IMR-90 (cell line): ENCODE results near the gene AFAP1L1. TPM values are rescaled to one million over a fixed set of nuclear protein-coding genes. Genes with fewer than 3 reads are reported as not detected.

Source experiments
- ATAC-seq: fragments of 200-7000 bp; cut with Tn5 transposase; 2 replicates; pipeline ENCODE4 v1.9.1; 2020; ENCODE audit warnings: low read depth, mild to moderate bottlenecking, moderate library complexity
- BruUV-seq: library from RNA; stranded (reverse); fragments of 400-500 nt; replicated peaks from 2 replicates; lab custom pipeline; 2021; lab: Mats Ljungman, UMichigan
- CTCF ChIA-PET: fragments of 300-600 bp; formaldehyde crosslinking; extraction: SDS; loops from one replicate; lab custom pipeline; 2021; ENCODE audit warnings: antibody characterized with exemption; lab: Yijun Ruan, JAX
- POLR2A ChIA-PET: fragments of 300-600 bp; sonication (Branson Sonifier 250); formaldehyde crosslinking; loops from one replicate; lab custom pipeline; 2022; ENCODE audit warnings: antibody characterized with exemption; ENCODE audit not compliant: unreplicated experiment; lab: Charles Lee
- DNase-seq: peaks from one replicate; pipeline ENCODE4 v3.0.0; 2013
- H2AFZ ChIP-seq: replicated peaks from 2 replicates; pipeline ENCODE3; 2013; ENCODE audit warnings: low read length, mild to moderate bottlenecking; ENCODE audit not compliant: poor library complexity
- H2AK5ac ChIP-seq: 2 replicates; pipeline ENCODE4 v1.6.1; 2013; ENCODE audit warnings: low read depth, low read length, inconsistent platforms
- H2AK9ac ChIP-seq: replicated peaks from 2 replicates; pipeline ENCODE3; 2013; ENCODE audit warnings: mild to moderate bottlenecking, low read depth, low read length, moderate library complexity; ENCODE audit not compliant: poor library complexity
- H2BK120ac ChIP-seq: 2 replicates; pipeline ENCODE4 v1.6.1; 2013; ENCODE audit warnings: low read depth, low read length, inconsistent platforms
- H2BK15ac ChIP-seq: 3 replicates; pipeline ENCODE4 v1.6.1; 2013; ENCODE audit warnings: low read depth, low read length, inconsistent platforms
- H2BK20ac ChIP-seq: 2 replicates; pipeline ENCODE4 v1.6.1; 2013; ENCODE audit warnings: low read depth, mild to moderate bottlenecking, inconsistent platforms, low read length, moderate library complexity
- H2BK5ac ChIP-seq: 2 replicates; pipeline ENCODE4 v1.6.1; 2013; ENCODE audit warnings: mild to moderate bottlenecking, low read depth, low read length, inconsistent platforms; ENCODE audit not compliant: poor library complexity, severe bottlenecking
- H3K14ac ChIP-seq: replicated peaks from 2 replicates; pipeline ENCODE4 v1.6.1; 2013; ENCODE audit warnings: low read depth, low read length, inconsistent platforms
- H3K18ac ChIP-seq: 2 replicates; pipeline ENCODE4 v1.6.1; 2013; ENCODE audit warnings: low read depth, low read length, control low read depth
- H3K23ac ChIP-seq: 2 replicates; pipeline ENCODE4 v1.6.1; 2013; ENCODE audit warnings: low read depth, low read length, inconsistent platforms
- H3K27ac ChIP-seq: 2 replicates; pipeline ENCODE4 v1.5.1; 2013; ENCODE audit warnings: mild to moderate bottlenecking, control low read depth, low read length; ENCODE audit not compliant: insufficient read depth
- H3K27me3 ChIP-seq: 2 replicates; pipeline ENCODE4 v1.6.1; 2013; ENCODE audit warnings: low read length; ENCODE audit not compliant: control insufficient read depth, insufficient read depth
- H3K36me3 ChIP-seq: 2 replicates; pipeline ENCODE4 v1.6.1; 2013; ENCODE audit warnings: low read length, mixed read lengths; ENCODE audit not compliant: control insufficient read depth, insufficient read depth
- H3K4ac ChIP-seq: 2 replicates; pipeline ENCODE4 v1.6.1; 2013; ENCODE audit warnings: low read depth, low read length, inconsistent platforms
- H3K4me1 ChIP-seq: 2 replicates; pipeline ENCODE4 v1.6.1; 2013; ENCODE audit warnings: low read length, mixed read lengths; ENCODE audit not compliant: control insufficient read depth, insufficient read depth
- H3K4me2 ChIP-seq: 2 replicates; pipeline ENCODE4 v1.6.1; 2013; ENCODE audit warnings: low read depth, mild to moderate bottlenecking, control low read depth, low read length, moderate library complexity
- H3K4me3 ChIP-seq: 2 replicates; pipeline ENCODE4 v1.5.1; 2013; ENCODE audit warnings: low read depth, mild to moderate bottlenecking, control low read depth, low read length, moderate library complexity; ENCODE audit not compliant: insufficient read depth
- H3K56ac ChIP-seq: 2 replicates; pipeline ENCODE4 v1.6.1; 2013; ENCODE audit warnings: low read length, inconsistent platforms; ENCODE audit not compliant: insufficient read depth; ENCODE audit errors: extremely low read depth
- H3K79me1 ChIP-seq, 2 experiments: 2 replicates each; pipeline ENCODE4 v1.6.1; 2013; ENCODE audit warnings: low read length in 2 of 2, inconsistent platforms in 1 of 2, low read depth in 1 of 2
- H3K9ac ChIP-seq: 2 replicates; pipeline ENCODE4 v1.6.1; 2013; ENCODE audit warnings: low read depth, low read length, control low read depth
- H3K9me1 ChIP-seq: 2 replicates; pipeline ENCODE4 v1.6.1; 2013; ENCODE audit warnings: low read length, inconsistent platforms; ENCODE audit not compliant: insufficient read depth
- H3K9me3 ChIP-seq: 2 replicates; pipeline ENCODE4 v1.6.1; 2013; ENCODE audit warnings: low read length; ENCODE audit not compliant: control insufficient read depth, insufficient read depth
- H4K20me1 ChIP-seq: 2 replicates; pipeline ENCODE4 v1.6.1; 2013; ENCODE audit warnings: low read length, inconsistent platforms; ENCODE audit not compliant: insufficient read depth
- H4K5ac ChIP-seq: 2 replicates; pipeline ENCODE4 v1.6.1; 2013; ENCODE audit warnings: mild to moderate bottlenecking, low read depth, low read length, control low read depth
- H4K8ac ChIP-seq, 2 experiments: 2 replicates each; pipeline ENCODE4 v1.6.1; 2013; ENCODE audit warnings: low read depth in 2 of 2, low read length in 2 of 2, control low read depth in 1 of 2, inconsistent platforms in 1 of 2
- H4K91ac ChIP-seq: 2 replicates; pipeline ENCODE4 v1.6.1; 2013; ENCODE audit warnings: low read depth, low read length, inconsistent platforms; ENCODE audit not compliant: insufficient read depth
- WGBS, 2 experiments: methylation state at CpG; one replicate each; pipeline versions ENCODE4 v1.1.5 to v1.1.7; 2013; ENCODE audit warnings: missing lambda C conversion rate in 2 of 2; ENCODE audit not compliant: insufficient read length in 1 of 2; ENCODE audit errors: extremely low coverage in 2 of 2; 5-methylcytosine and 5-hydroxymethylcytosine counted together
- dilution Hi-C: fragments of 300-500 bp; cut with HindIII; formaldehyde crosslinking; loops from one replicate; pipeline ENCODE4 v1.14.3; 2018; ENCODE audit warnings: low sequenced_read_pairs; ENCODE audit not compliant: unreplicated experiment
- in situ Hi-C: fragments of 300-500 bp; cut with MboI; formaldehyde crosslinking; loops from 3 replicates; pipeline ENCODE4 v1.14.3; 2019; ENCODE audit warnings: low sequenced_read_pairs, inconsistent platforms, mixed read lengths
- intact Hi-C: fragments of 100-400 bp; cut with micrococcal nuclease; formaldehyde crosslinking; loops from 2 replicates; pipeline ENCODE4 v1.10.0; 2022
- polyA plus RNA-seq, 3 experiments: library from polyadenylated mRNA; depleted of rRNA; stranded (reverse); fragments of >200 nt; gene quantifications; 2 replicates each; pipeline ENCODE4 v1.2.3, GENCODE V29; 2012; ENCODE audit warnings: low replicate concordance in 1 of 3
- total RNA-seq: library from RNA; depleted of rRNA; stranded (reverse); fragments of >200 nt; gene quantifications from 2 replicates; pipeline ENCODE4 v1.2.3, GENCODE V29; 2012
- TF ChIP-seq, protein P1 (sequence below): fragments of 150-350 bp; IDR thresholded peaks from 2 replicates; pipeline ENCODE4 v1.6.1; 2017; ENCODE audit warnings: mild to moderate bottlenecking, antibody characterized with exemption, low read length, low read depth

The AFAP1L1 gene
- total and polyA plus RNA-seq, 2 of the 4 experiments (the other 2 are of a cell fraction): 3.3 to 5.7 TPM

- Histone ChIP-seq H2AK9ac (no peak overlapping the region), H3K36me3 (no peaks in the 10 kb centered on the region), H3K23ac (no peak overlapping the region), H4K91ac (no peak overlapping the region), H3K18ac (no peak overlapping the region), H3K4me3 (no peak overlapping the region), H3K9me1 (peaks cover 2% of the 10 kb centered on the region), H4K20me1 (no peaks in the 10 kb centered on the region), H2AFZ (no peak overlapping the region), H3K4me1 (peaks cover 3% of the 10 kb centered on the region), H4K5ac (no peak overlapping the region), H3K79me1 (0 out of 4 replicates have a peak, but pooled peaks cover 0 to 3% of the 10 kb centered on the region in 2 experiments), H3K56ac (no peak overlapping the region), H2BK20ac (no peak overlapping the region), H3K4ac (no peak overlapping the region), H3K9me3 (no peaks in the 10 kb centered on the region), H2BK120ac (no peak overlapping the region), H2AK5ac (no peak overlapping the region), H2BK5ac (no peak overlapping the region), H2BK15ac (no peak overlapping the region), H3K27me3 (no peaks in the 10 kb centered on the region), H3K14ac (no peak overlapping the region), H3K9ac (no peak overlapping the region), H3K27ac (no peak overlapping the region), H4K8ac (no peak overlapping the region), H3K4me2 (no peak overlapping the region)
- in situ Hi-C loops: no loop called here
- ATAC-seq: no peak
- intact Hi-C loops: no loop called here
- ChIA-PET CTCF (no interaction called here), POLR2A (no interaction called here)
- TF ChIP-seq, protein P1, sequence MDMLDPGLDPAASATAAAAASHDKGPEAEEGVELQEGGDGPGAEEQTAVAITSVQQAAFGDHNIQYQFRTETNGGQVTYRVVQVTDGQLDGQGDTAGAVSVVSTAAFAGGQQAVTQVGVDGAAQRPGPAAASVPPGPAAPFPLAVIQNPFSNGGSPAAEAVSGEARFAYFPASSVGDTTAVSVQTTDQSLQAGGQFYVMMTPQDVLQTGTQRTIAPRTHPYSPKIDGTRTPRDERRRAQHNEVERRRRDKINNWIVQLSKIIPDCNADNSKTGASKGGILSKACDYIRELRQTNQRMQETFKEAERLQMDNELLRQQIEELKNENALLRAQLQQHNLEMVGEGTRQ: no peak
- no peak for DNase-seq
- no TSS peak for BruUV-seq
- WGBS, 2 experiments: 59 to 100% methylated on average over 1 to 4 of the region's 10 CpGs
- dilution Hi-C loops: no loop called here
These were observed 23.5 kb downstream of the AFAP1L1 start for GRCh38 chr5:149294872-149295829.
